ENCODE measurements around the gene EPS15.
A peak's percentile ranks its signal among the peaks of the same experiment; 100 is the strongest.

EPS15 gene

GRCh38 chr1:51497340-51497739 is 21.7 kb downstream of the EPS15 start:
- Histone ChIP-seq H4K20me1 (ENCODE audit: insufficient read depth, low read length, poor library complexity, severe bottlenecking) (peaks cover 5% of the 10 kb centered on the region), H3K4me1 (ENCODE audit: insufficient read depth, low read length, poor library complexity, severe bottlenecking) (peaks cover 24% of the 10 kb centered on the region), H3K9me2 (replicated peaks; ENCODE audit: low read depth, low read length) (no peaks in the 10 kb centered on the region), H2AFZ (ENCODE audit: low read length) (no peak overlapping the region), H3K9ac (ENCODE audit: low read depth, low read length, poor library complexity, severe bottlenecking) (no peak overlapping the region), H3K9me3 (ENCODE audit: insufficient read depth, low read depth, low read length) (no peaks in the 10 kb centered on the region), H3K79me2 (ENCODE audit: insufficient read depth, low read length) (peaks cover 92% of the 10 kb centered on the region), H3F3A (ENCODE audit: low read depth) (0 out of 2 replicates have a peak, but pooled peaks cover 5% of the 10 kb centered on the region), H3K27me3 (ENCODE audit: insufficient read depth, low read length, poor library complexity, severe bottlenecking) (no peaks in the 10 kb centered on the region), H3K36me3 (ENCODE audit: insufficient read depth, low read length) (no peaks in the 10 kb centered on the region), H3K4me3 (ENCODE audit: low read length, poor library complexity, severe bottlenecking) (no peak overlapping the region), H3K4me2 (ENCODE audit: low read depth, low read length, poor library complexity, severe bottlenecking) (no peak overlapping the region)
- TF ChIP-seq CTCF (conservative IDR thresholded peaks at IDR 0.05; ENCODE audit: low read length) (no peak), EZH2phosphoT487 (IDR thresholded peaks at IDR 0.05; ENCODE audit: borderline replicate concordance) (no peak)

DNA sequence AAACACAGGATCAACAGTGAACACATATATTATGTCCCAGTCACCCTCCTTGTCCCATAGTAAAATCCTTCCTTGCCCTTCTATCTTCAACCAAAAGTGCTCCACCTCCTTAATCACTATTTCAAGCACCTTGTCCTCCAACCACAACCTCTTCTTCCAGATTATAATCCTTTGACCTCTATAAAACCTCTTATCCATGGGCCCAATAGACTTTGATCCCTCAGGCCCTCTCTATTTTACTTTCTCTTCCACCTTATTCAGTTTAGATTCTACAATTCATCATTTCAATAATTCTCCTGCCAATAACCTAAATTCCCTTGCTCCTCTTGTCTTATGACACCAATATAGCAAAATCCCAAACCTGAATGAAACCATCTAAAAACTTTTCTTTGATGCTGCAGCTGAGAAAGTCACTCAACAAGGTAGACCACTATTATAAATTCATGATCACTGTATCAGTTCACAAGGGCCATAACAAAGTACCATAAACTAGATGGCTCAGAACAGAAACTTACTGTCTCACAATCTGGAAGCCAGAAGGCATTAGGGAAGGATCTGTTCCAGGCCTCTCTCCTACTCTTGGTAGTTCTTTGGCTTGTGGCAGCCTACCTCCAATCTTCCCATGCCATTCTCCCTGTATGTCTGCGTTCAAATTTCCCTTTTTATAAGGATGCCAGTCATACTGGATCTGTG is 24.8 kb downstream of the EPS15 start:
- peaks cover 5% of the 10 kb centered on the region for H4K20me1 ChIP-seq (ENCODE audit: insufficient read depth, low read length, poor library complexity, severe bottlenecking)
- H3K4me2 ChIP-seq (ENCODE audit: low read depth, low read length, poor library complexity, severe bottlenecking) = peak overlapping the region; percentile 11
- TF ChIP-seq CTCF (conservative IDR thresholded peaks at IDR 0.05; ENCODE audit: low read length) (no peak), EZH2phosphoT487 (IDR thresholded peaks at IDR 0.05; ENCODE audit: borderline replicate concordance) (no peak)
- H3F3A ChIP-seq (ENCODE audit: low read depth) = 0 out of 2 replicates have a peak, but pooled peaks cover 5% of the 10 kb centered on the region
- no peak overlapping the region for H2AFZ ChIP-seq (ENCODE audit: low read length)
- no peaks in the 10 kb centered on the region for H3K36me3 ChIP-seq (ENCODE audit: insufficient read depth, low read length)
- no peak overlapping the region for H3K4me3 ChIP-seq (ENCODE audit: low read length, poor library complexity, severe bottlenecking)
- H3K9me3 ChIP-seq (ENCODE audit: insufficient read depth, low read depth, low read length) = no peaks in the 10 kb centered on the region
- peak overlapping the region; percentile 20 for H3K9ac ChIP-seq (ENCODE audit: low read depth, low read length, poor library complexity, severe bottlenecking)
- no peaks in the 10 kb centered on the region for H3K9me2 ChIP-seq (replicated peaks; ENCODE audit: low read depth, low read length)
- peaks cover 93% of the 10 kb centered on the region for H3K79me2 ChIP-seq (ENCODE audit: insufficient read depth, low read length)
- H3K4me1 ChIP-seq (ENCODE audit: insufficient read depth, low read length, poor library complexity, severe bottlenecking) = peaks cover 27% of the 10 kb centered on the region
- H3K27me3 ChIP-seq (ENCODE audit: insufficient read depth, low read length, poor library complexity, severe bottlenecking) = no peaks in the 10 kb centered on the region

- no peak overlapping the region for H3K9ac ChIP-seq (ENCODE audit: low read depth, low read length, poor library complexity, severe bottlenecking)
Measured at GRCh38 chr1:51491166-51491981, 27.7 kb downstream of the EPS15 start.

More at GRCh38 chr1:51491166-51491981, 27.7 kb downstream of the EPS15 start:
- H3K9me3 ChIP-seq (ENCODE audit: insufficient read depth, low read depth, low read length) = no peaks in the 10 kb centered on the region
- peaks cover 33% of the 10 kb centered on the region for H3K4me1 ChIP-seq (ENCODE audit: insufficient read depth, low read length, poor library complexity, severe bottlenecking)
- no peak overlapping the region for H3K4me2 ChIP-seq (ENCODE audit: low read depth, low read length, poor library complexity, severe bottlenecking)
- no peaks in the 10 kb centered on the region for H3K27me3 ChIP-seq (ENCODE audit: insufficient read depth, low read length, poor library complexity, severe bottlenecking)
- H3K79me2 ChIP-seq (ENCODE audit: insufficient read depth, low read length) = peaks cover 90% of the 10 kb centered on the region
- H3F3A ChIP-seq (ENCODE audit: low read depth) = peaks cover 4% of the 10 kb centered on the region; the same call in 1 of the 2 replicates
- TF ChIP-seq CTCF (conservative IDR thresholded peaks at IDR 0.05; ENCODE audit: low read length) (no peak), EZH2phosphoT487 (IDR thresholded peaks at IDR 0.05; ENCODE audit: borderline replicate concordance) (no peak)
- no peaks in the 10 kb centered on the region for H3K36me3 ChIP-seq (ENCODE audit: insufficient read depth, low read length)
- H3K4me3 ChIP-seq (ENCODE audit: low read length, poor library complexity, severe bottlenecking) = no peak overlapping the region
- peaks cover 2% of the 10 kb centered on the region for H4K20me1 ChIP-seq (ENCODE audit: insufficient read depth, low read length, poor library complexity, severe bottlenecking)
- H2AFZ ChIP-seq (ENCODE audit: low read length) = no peak overlapping the region
- H3K9me2 ChIP-seq (replicated peaks; ENCODE audit: low read depth, low read length) = no peaks in the 10 kb centered on the region

Data from Loucy (cell line).